HG03060 (cell line): ENCODE measurements around the gene HAPLN2.

Source experiments
- ATAC-seq: cut with Tn5 transposase; IDR thresholded peaks from one replicate; pipeline ENCODE4 v1.9.1; 2021; ENCODE audit warnings: low read depth, moderate number of reproducible peaks; ENCODE audit not compliant: unreplicated experiment

Gene HAPLN2

GRCh38 chr1:156659988-156660751 is 41.0 kb downstream of the HAPLN2 start:
- ATAC-seq = no peak

- ATAC-seq = no peak
Measured at GRCh38 chr1:156660752-156661112, 41.5 kb downstream of the HAPLN2 start.

GRCh38 chr1:156662005-156662799 is 43.0 kb downstream of the HAPLN2 start:
- no peak for ATAC-seq

GRCh38 chr1:156662800-156663055 is 43.5 kb downstream of the HAPLN2 start:
- no peak for ATAC-seq

- ATAC-seq = no peak
Measured at GRCh38 chr1:156663178-156663577, 44.0 kb downstream of the HAPLN2 start.

GRCh38 chr1:156664046-156664766 is 45.0 kb downstream of the HAPLN2 start:
- no peak for ATAC-seq

- ATAC-seq = no peak
Measured at GRCh38 chr1:156664767-156665411, 45.7 kb downstream of the HAPLN2 start.

GRCh38 chr1:156665539-156665938 is 46.3 kb downstream of the HAPLN2 start:
- no peak for ATAC-seq

- ATAC-seq = no peak
Measured at GRCh38 chr1:156666862-156667609, 47.8 kb downstream of the HAPLN2 start.

- no peak for ATAC-seq
Measured at GRCh38 chr1:156667610-156667967, 48.4 kb downstream of the HAPLN2 start.

- ATAC-seq = no peak
Measured at GRCh38 chr1:156667968-156668709, 48.9 kb downstream of the HAPLN2 start.

GRCh38 chr1:156668801-156669637 is 49.8 kb downstream of the HAPLN2 start:
- ATAC-seq = no peak

- no peak for ATAC-seq
Measured at GRCh38 chr1:156669794-156670193, 50.6 kb downstream of the HAPLN2 start.

- no peak for ATAC-seq
Measured at GRCh38 chr1:156670359-156670758, 51.1 kb downstream of the HAPLN2 start.

- no peak for ATAC-seq
Measured at GRCh38 chr1:156670791-156671190, 51.6 kb downstream of the HAPLN2 start.

GRCh38 chr1:156671804-156672203 is 52.6 kb downstream of the HAPLN2 start:
- ATAC-seq = no peak

- no peak for ATAC-seq
Measured at GRCh38 chr1:156673387-156674121, 54.3 kb downstream of the HAPLN2 start.
